ENCODE data around the gene IL10. TPM values are rescaled to one million over a fixed set of nuclear protein-coding genes. Genes with fewer than 3 reads are reported as not detected.

IL10 gene
- total and polyA plus RNA-seq, 2 donors, result 1.8 to 19.1 TPM

DNA sequence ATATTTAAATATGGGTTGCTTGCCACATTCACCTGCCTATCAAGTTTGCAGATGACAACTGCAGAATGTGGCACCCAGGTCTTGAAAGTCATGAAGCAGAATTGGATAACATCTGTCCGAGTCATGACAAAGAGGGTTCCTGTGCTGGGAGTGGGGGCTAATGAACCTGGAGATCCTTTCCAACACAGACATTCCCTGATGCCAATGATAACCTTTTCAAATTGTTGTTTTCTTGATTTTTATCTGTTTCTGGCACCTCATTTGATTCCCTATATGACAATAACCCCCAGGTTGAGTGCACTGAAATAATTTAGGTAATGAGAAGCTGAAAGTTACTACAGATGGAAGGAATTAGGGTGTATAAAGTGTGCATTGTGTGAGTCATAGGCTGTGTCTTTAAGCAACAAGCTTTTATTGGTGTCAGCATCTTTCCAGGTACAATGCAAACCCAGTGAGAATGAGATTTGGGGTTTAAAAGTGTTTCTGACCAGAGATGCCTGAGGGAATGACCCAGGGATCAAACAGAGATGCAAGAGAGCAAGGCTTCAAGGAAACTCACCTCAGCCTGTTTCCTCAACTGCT, 32.0 kb upstream of the IL10 start:
- Histone ChIP-seq H3K4me1 (ENCODE audit: control insufficient read depth in 2 of 2, insufficient read depth in 2 of 2, low read length in 2 of 2) (peaks cover 14 to 31% of the 10 kb centered on the region in 2 donors), H3K4me3 (ENCODE audit: low read length in 2 of 2) (no peak overlapping the region), H3K27me3 (ENCODE audit: control insufficient read depth in 2 of 2, insufficient read depth in 1 of 2, low read length in 1 of 2) (no peaks in the 10 kb centered on the region), H3K27ac (ENCODE audit: low read depth in 1 of 2, low read length in 1 of 2) (peak overlapping the region; percentile 76 to 82), H3K36me3 (ENCODE audit: control insufficient read depth in 2 of 2, insufficient read depth in 2 of 2, low read length in 1 of 2) (no peaks in the 10 kb centered on the region), H3K9me3 (ENCODE audit: control insufficient read depth in 2 of 2, insufficient read depth in 1 of 2, low read length in 1 of 2) (no peaks in the 10 kb centered on the region)
- no peak for DNase-seq (ENCODE audit: low read depth in 6 of 9, low spot score in 9 of 9)
- WGBS, result 100% methylated on average over 1 of the region's 1 CpG

DNA sequence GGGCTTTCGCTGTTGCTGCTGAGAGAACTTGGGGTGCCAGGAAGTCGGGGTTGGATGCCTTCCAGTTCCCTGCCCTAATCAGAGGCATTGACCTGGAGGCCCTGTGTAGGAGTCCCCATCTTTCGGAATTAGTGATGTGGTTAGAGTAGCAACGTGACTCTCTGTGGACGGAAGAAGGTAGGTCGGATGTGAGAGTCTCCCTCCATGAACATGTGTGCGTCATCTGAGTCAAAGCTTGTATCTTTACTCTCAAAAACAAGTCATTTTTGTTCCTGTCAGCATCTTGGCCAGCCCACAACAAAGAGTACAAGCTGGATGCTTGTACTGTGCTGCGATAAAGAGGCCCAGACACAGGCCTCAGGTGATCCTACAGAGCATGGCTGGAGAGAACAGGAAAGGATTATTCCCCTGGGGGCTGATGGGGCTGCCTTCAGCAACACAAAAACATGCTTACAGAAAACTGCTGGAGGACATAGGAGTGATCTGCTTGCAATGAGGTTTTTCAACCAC, 31.0 kb upstream of the IL10 start:
- DNase-seq (ENCODE audit: low read depth in 6 of 9, low spot score in 9 of 9), result peak; percentile 55 to 95 (median 83)
- H3K27ac ChIP-seq (ENCODE audit: low read depth in 1 of 2, low read length in 1 of 2), result peak overlapping the region; percentile 76 to 82
- H3K27me3 ChIP-seq (ENCODE audit: control insufficient read depth in 2 of 2, insufficient read depth in 1 of 2, low read length in 1 of 2), result no peaks in the 10 kb centered on the region
- no peaks in the 10 kb centered on the region for H3K36me3 ChIP-seq (ENCODE audit: control insufficient read depth in 2 of 2, insufficient read depth in 2 of 2, low read length in 1 of 2)
- no peaks in the 10 kb centered on the region for H3K9me3 ChIP-seq (ENCODE audit: control insufficient read depth in 2 of 2, insufficient read depth in 1 of 2, low read length in 1 of 2)
- 17% methylated on average over 8 of the region's 8 CpGs for WGBS
- H3K4me3 ChIP-seq (ENCODE audit: low read length in 2 of 2), result no peak overlapping the region
- H3K4me1 ChIP-seq (ENCODE audit: control insufficient read depth in 2 of 2, insufficient read depth in 2 of 2, low read length in 2 of 2), result peaks cover 14 to 29% of the 10 kb centered on the region in 2 donors

DNA sequence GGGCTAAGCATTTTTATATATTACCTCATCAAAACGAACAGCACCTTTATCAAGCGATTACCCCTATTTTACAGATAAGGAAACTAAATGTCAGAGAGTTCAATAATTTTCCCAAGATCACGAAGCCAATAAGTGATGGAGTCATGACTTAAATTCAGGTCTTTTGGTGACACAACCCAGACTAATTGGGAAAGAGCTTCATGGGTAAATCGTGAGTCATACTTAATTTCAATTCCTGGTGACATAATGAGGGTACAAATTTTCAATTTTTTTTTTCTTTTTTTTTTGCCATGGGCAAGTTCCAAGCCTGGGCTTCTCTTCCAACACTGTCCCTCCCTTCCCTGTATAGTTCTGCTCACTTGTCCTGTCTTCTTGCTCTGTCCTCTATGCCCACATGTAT, 30.1 kb upstream of the IL10 start:
- Histone ChIP-seq H3K27me3 (ENCODE audit: control insufficient read depth in 2 of 2, insufficient read depth in 1 of 2, low read length in 1 of 2) (no peaks in the 10 kb centered on the region), H3K36me3 (ENCODE audit: control insufficient read depth in 2 of 2, insufficient read depth in 2 of 2, low read length in 1 of 2) (no peaks in the 10 kb centered on the region), H3K4me1 (ENCODE audit: control insufficient read depth in 2 of 2, insufficient read depth in 2 of 2, low read length in 2 of 2) (peaks cover 14 to 31% of the 10 kb centered on the region in 2 donors), H3K9me3 (ENCODE audit: control insufficient read depth in 2 of 2, insufficient read depth in 1 of 2, low read length in 1 of 2) (no peaks in the 10 kb centered on the region), H3K4me3 (ENCODE audit: low read length in 2 of 2) (no peak overlapping the region), H3K27ac (ENCODE audit: low read depth in 1 of 2, low read length in 1 of 2) (no peak overlapping the region)
- DNase-seq (ENCODE audit: low read depth in 6 of 9, low spot score in 9 of 9), result no peak
- WGBS, result 97% methylated on average over 4 of the region's 4 CpGs

DNA sequence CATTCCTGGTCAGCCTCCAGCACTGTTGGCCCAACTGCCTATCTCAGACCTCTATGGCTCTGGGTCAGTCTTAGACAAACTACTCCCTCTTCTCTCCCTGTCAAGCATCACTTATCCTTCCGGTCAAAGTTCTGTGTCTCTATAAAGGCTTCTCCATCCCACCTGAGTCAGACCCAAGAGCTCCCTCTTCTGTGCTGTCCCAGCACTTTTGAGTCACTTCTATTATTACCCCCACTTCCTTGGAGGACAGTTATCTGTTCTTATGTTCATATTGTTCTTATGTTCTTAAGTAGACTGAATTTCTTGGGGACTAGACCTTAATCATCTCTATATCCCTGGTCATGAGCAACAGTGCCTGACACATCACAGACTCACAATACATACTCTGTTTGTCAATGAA, 29.2 kb upstream of the IL10 start:
- no peaks in the 10 kb centered on the region for H3K9me3 ChIP-seq (ENCODE audit: control insufficient read depth in 2 of 2, insufficient read depth in 1 of 2, low read length in 1 of 2)
- DNase-seq (ENCODE audit: low read depth in 6 of 9, low spot score in 9 of 9), result no peak
- H3K36me3 ChIP-seq (ENCODE audit: control insufficient read depth in 2 of 2, insufficient read depth in 2 of 2, low read length in 1 of 2), result no peaks in the 10 kb centered on the region
- no peaks in the 10 kb centered on the region for H3K27me3 ChIP-seq (ENCODE audit: control insufficient read depth in 2 of 2, insufficient read depth in 1 of 2, low read length in 1 of 2)
- 96% methylated on average over 1 of the region's 1 CpG for WGBS
- no peak overlapping the region for H3K4me3 ChIP-seq (ENCODE audit: low read length in 2 of 2)
- H3K4me1 ChIP-seq (ENCODE audit: control insufficient read depth in 2 of 2, insufficient read depth in 2 of 2, low read length in 2 of 2), result peaks cover 14 to 31% of the 10 kb centered on the region in 2 donors
- no peak overlapping the region for H3K27ac ChIP-seq (ENCODE audit: low read depth in 1 of 2, low read length in 1 of 2)

DNA sequence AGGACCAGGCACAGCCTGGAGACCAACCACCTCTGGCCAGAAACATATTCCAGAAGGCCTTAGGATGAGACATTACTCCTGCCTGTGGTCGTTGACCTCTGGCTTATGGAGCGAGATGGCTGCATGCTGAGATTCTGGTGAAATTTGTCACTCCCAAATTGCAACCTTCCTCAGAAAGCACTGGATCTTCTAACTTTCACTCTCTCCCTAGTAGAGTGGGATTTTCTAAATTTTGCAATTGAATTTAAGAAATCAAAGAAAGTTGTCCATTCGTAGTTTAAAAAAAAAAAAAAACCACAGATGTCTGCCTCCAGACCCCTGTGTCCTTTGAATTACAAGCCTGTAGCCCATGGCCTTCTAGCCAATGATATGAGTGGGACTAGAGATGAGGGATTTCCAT, 28.6 kb upstream of the IL10 start:
- peaks cover 14 to 31% of the 10 kb centered on the region in 2 donors for H3K4me1 ChIP-seq (ENCODE audit: control insufficient read depth in 2 of 2, insufficient read depth in 2 of 2, low read length in 2 of 2)
- no peaks in the 10 kb centered on the region for H3K27me3 ChIP-seq (ENCODE audit: control insufficient read depth in 2 of 2, insufficient read depth in 1 of 2, low read length in 1 of 2)
- no peak for DNase-seq (ENCODE audit: low read depth in 6 of 9, low spot score in 9 of 9)
- no peaks in the 10 kb centered on the region for H3K36me3 ChIP-seq (ENCODE audit: control insufficient read depth in 2 of 2, insufficient read depth in 2 of 2, low read length in 1 of 2)
- H3K4me3 ChIP-seq (ENCODE audit: low read length in 2 of 2), result no peak overlapping the region
- H3K27ac ChIP-seq (ENCODE audit: low read depth in 1 of 2, low read length in 1 of 2), result no peak overlapping the region
- WGBS, result 97% methylated on average over 3 of the region's 3 CpGs
- H3K9me3 ChIP-seq (ENCODE audit: control insufficient read depth in 2 of 2, insufficient read depth in 1 of 2, low read length in 1 of 2), result no peaks in the 10 kb centered on the region

DNA sequence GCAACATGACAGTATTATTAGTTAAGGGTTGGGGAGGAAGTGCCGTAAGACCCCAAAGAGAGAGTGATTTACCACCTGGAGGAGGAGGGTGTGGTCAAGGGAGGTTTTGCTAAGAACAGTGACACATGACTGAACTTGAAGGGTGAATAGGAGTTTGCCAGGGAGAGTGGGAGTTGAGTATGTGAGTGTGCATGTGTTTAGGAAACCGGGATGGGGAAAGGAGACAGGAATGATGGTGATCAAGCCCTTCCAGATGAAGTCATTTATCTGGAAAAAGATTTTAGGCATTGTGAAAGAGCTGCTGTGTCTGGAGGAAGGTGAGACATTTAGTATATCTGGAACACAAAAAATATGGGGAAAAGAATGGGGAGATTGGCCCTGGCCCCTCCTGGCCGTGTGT, 28.1 kb upstream of the IL10 start:
- peaks cover 14 to 31% of the 10 kb centered on the region in 2 donors for H3K4me1 ChIP-seq (ENCODE audit: control insufficient read depth in 2 of 2, insufficient read depth in 2 of 2, low read length in 2 of 2)
- H3K4me3 ChIP-seq (ENCODE audit: low read length in 2 of 2), result no peak overlapping the region
- H3K36me3 ChIP-seq (ENCODE audit: control insufficient read depth in 2 of 2, insufficient read depth in 2 of 2, low read length in 1 of 2), result no peaks in the 10 kb centered on the region
- no peaks in the 10 kb centered on the region for H3K9me3 ChIP-seq (ENCODE audit: control insufficient read depth in 2 of 2, insufficient read depth in 1 of 2, low read length in 1 of 2)
- DNase-seq (ENCODE audit: low read depth in 6 of 9, low spot score in 9 of 9), result no peak
- H3K27me3 ChIP-seq (ENCODE audit: control insufficient read depth in 2 of 2, insufficient read depth in 1 of 2, low read length in 1 of 2), result no peaks in the 10 kb centered on the region
- WGBS, result 84% methylated on average over 3 of the region's 3 CpGs
- H3K27ac ChIP-seq (ENCODE audit: low read depth in 1 of 2, low read length in 1 of 2), result no peak overlapping the region

DNA sequence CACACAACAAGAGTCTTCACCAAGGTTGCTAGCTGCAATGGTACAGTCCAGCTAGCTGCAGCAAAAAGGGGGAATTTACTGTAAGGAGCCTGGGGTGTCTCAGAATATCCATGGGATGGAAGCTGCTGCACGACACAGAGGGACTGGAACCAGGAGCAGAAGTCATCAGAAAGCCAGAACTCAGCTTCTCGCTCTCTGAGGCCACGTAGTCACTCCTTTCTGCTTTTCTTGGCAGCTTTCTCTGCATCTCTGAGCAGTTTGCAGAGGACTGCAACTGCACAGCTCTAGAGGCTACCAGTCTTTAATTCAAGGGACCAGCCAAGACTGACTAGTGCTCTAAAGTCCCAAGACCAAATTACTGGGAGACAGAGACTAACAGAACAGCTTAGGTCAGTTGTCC, 27.0 kb upstream of the IL10 start:
- 95% methylated on average over 3 of the region's 3 CpGs for WGBS
- H3K27me3 ChIP-seq (ENCODE audit: control insufficient read depth in 2 of 2, insufficient read depth in 1 of 2, low read length in 1 of 2), result no peaks in the 10 kb centered on the region
- no peak for DNase-seq (ENCODE audit: low read depth in 6 of 9, low spot score in 9 of 9)
- H3K27ac ChIP-seq (ENCODE audit: low read depth in 1 of 2, low read length in 1 of 2), result no peak overlapping the region
- H3K4me1 ChIP-seq (ENCODE audit: control insufficient read depth in 2 of 2, insufficient read depth in 2 of 2, low read length in 2 of 2), result peaks cover 14 to 32% of the 10 kb centered on the region in 2 donors
- H3K9me3 ChIP-seq (ENCODE audit: control insufficient read depth in 2 of 2, insufficient read depth in 1 of 2, low read length in 1 of 2), result no peaks in the 10 kb centered on the region
- no peaks in the 10 kb centered on the region for H3K36me3 ChIP-seq (ENCODE audit: control insufficient read depth in 2 of 2, insufficient read depth in 2 of 2, low read length in 1 of 2)
- H3K4me3 ChIP-seq (ENCODE audit: low read length in 2 of 2), result no peak overlapping the region

DNA sequence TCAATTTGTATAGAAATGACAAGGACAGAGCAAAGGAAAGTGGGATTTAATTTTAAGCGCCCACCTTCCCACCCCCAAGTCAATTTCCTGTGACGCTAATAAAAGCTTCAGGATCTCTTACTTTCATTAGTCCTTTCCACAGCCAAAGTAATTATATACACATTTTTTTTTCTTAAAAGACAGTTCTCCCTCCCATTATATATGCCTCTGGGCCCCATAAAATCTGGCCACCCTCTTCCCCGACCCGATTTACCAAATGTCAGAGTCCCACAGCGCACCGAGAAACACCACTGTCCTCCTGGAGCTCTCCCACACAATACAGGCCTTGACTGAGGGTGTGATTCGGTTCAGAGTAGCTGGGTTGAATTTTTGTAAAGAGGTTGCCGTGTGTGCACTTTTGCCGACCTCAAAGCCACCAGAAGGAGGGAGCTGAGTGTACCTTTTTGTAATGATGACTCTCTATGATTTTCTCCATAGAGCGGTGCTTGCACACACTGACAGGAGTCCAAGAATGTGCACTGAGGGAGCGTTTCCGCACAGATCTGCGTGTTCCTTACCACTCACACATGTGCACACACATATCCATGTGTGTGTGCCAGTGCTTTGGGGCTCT, 26.2 kb upstream of the IL10 start:
- DNase-seq (ENCODE audit: low read depth in 6 of 9, low spot score in 9 of 9), result no peak
- Histone ChIP-seq H3K4me1 (ENCODE audit: control insufficient read depth in 2 of 2, insufficient read depth in 2 of 2, low read length in 2 of 2) (peaks cover 7 to 25% of the 10 kb centered on the region in 2 donors), H3K9me3 (ENCODE audit: control insufficient read depth in 2 of 2, insufficient read depth in 1 of 2, low read length in 1 of 2) (no peaks in the 10 kb centered on the region), H3K4me3 (ENCODE audit: low read length in 2 of 2) (no peak overlapping the region), H3K27me3 (ENCODE audit: control insufficient read depth in 2 of 2, insufficient read depth in 1 of 2, low read length in 1 of 2) (no peaks in the 10 kb centered on the region), H3K27ac (ENCODE audit: low read depth in 1 of 2, low read length in 1 of 2) (no peak overlapping the region), H3K36me3 (ENCODE audit: control insufficient read depth in 2 of 2, insufficient read depth in 2 of 2, low read length in 1 of 2) (no peaks in the 10 kb centered on the region)
- 92% methylated on average over 13 of the region's 13 CpGs for WGBS

DNA sequence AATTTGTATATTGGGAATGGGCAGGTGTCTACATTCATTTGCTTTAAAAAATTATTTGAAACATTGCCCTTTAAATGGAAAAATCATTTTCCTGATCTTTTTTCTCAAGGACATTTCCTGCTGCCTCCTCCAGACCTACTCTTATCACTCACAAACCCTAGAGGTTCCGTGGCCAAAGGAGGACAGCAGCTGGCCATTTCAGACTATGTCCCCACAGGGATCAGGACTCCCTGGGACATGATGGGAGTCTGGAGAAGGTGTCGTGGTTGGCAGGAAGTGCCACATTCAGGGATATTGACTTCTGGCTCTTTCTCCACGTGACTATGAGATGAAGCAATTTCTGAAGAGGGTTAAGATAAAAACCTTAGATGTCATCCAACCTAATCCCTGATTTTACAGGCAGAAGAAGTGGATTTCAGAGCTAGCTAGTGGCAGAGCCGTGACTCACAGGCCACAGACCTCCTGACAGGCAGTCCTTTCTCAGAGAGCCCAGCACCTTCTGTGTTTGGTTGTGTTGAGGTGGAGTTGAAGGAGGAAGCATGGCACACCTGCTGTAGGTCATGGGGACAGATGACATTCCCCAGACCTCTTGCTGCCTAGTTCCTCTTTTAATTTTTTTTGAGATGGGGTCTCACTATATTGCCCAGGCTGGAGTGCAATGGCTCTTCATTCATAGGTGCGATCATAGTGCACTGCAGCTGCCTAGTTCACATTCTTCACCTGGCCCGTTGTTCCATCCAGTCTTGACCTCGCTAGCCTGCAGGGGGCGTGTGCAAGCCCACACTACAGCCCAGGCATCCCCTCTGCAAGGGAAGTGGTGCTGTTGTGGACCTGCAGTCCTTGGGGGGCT, 25.5 kb upstream of the IL10 start:
- 68% methylated on average over 8 of the region's 8 CpGs for WGBS
- Histone ChIP-seq H3K27me3 (ENCODE audit: control insufficient read depth in 2 of 2, insufficient read depth in 1 of 2, low read length in 1 of 2) (no peaks in the 10 kb centered on the region), H3K36me3 (ENCODE audit: control insufficient read depth in 2 of 2, insufficient read depth in 2 of 2, low read length in 1 of 2) (no peaks in the 10 kb centered on the region), H3K4me1 (ENCODE audit: control insufficient read depth in 2 of 2, insufficient read depth in 2 of 2, low read length in 2 of 2) (peaks cover 3 to 17% of the 10 kb centered on the region in 2 donors), H3K9me3 (ENCODE audit: control insufficient read depth in 2 of 2, insufficient read depth in 1 of 2, low read length in 1 of 2) (peaks cover 0 to 2% of the 10 kb centered on the region in 2 donors), H3K4me3 (ENCODE audit: low read length in 2 of 2) (no peak overlapping the region), H3K27ac (ENCODE audit: low read depth in 1 of 2, low read length in 1 of 2) (no peak overlapping the region)
- peak in 4 of 9 donors; percentile 45 to 69 (median 58) for DNase-seq (ENCODE audit: low read depth in 6 of 9, low spot score in 9 of 9)
